ENCODE measurements around the gene ASPSCR1.
A peak's percentile ranks its signal among the peaks of the same experiment; 100 is the strongest.
"Not testable (repeated sequence)": the region's sequence is repeated elsewhere in the genome, so short reads cannot be mapped to it uniquely, and the experiment has no call there.

The ASPSCR1 gene

GRCh38 chr17:81961521-81962498 is 15.6 kb upstream of the ASPSCR1 start:
- DNase-seq, result no peak

- DNase-seq, result no peak
Measured at GRCh38 chr17:81962499-81963441, 14.7 kb upstream of the ASPSCR1 start.

GRCh38 chr17:81964081-81964849 is 13.2 kb upstream of the ASPSCR1 start:
- DNase-seq, result no peak

GRCh38 chr17:81966343-81967243 is 10.8 kb upstream of the ASPSCR1 start:
- peak; percentile 13 for DNase-seq

DNA sequence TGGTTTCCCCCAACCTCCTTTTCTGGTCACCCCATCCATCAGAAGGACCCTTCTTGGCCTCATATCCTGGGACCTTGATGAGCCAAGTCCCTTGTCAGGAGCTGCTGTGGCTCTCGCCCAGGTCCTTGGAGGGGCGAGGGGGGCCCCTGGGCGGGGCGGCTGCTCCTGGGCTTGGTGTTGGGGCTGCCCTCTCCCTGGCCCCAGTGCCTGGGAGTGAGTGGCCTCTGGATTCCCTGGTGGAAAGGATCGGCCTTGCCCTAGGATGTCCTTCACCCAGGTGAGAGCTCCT is 10.2 kb upstream of the ASPSCR1 start:
- no peak for DNase-seq

GRCh38 chr17:81967533-81968395 is 9.7 kb upstream of the ASPSCR1 start:
- DNase-seq, result peak; percentile 93

- no peak for DNase-seq
Measured at GRCh38 chr17:81968396-81968745, 9.1 kb upstream of the ASPSCR1 start.

- DNase-seq, result no peak
Measured at GRCh38 chr17:81968850-81969812, 8.3 kb upstream of the ASPSCR1 start.

DNA sequence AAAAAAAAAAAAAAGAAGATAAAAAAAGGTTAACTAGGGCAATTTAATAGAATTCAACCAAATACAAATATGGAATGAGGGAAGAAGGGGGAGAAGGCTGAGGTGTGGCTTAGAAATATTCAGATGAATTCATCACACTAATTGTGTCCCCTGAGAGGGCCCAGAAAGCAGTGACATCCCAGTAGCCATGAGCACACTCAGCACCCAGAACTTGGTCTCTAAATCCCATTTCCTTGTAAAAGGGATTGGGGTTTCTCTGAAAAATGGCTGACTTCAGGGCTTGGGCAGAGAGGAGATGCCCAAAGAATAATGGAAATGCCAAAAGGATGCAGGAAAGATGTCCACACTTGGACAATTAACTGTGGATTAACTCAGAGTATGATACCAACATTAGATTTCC is 4.0 kb upstream of the ASPSCR1 start:
- DNase-seq, result no peak

DNA sequence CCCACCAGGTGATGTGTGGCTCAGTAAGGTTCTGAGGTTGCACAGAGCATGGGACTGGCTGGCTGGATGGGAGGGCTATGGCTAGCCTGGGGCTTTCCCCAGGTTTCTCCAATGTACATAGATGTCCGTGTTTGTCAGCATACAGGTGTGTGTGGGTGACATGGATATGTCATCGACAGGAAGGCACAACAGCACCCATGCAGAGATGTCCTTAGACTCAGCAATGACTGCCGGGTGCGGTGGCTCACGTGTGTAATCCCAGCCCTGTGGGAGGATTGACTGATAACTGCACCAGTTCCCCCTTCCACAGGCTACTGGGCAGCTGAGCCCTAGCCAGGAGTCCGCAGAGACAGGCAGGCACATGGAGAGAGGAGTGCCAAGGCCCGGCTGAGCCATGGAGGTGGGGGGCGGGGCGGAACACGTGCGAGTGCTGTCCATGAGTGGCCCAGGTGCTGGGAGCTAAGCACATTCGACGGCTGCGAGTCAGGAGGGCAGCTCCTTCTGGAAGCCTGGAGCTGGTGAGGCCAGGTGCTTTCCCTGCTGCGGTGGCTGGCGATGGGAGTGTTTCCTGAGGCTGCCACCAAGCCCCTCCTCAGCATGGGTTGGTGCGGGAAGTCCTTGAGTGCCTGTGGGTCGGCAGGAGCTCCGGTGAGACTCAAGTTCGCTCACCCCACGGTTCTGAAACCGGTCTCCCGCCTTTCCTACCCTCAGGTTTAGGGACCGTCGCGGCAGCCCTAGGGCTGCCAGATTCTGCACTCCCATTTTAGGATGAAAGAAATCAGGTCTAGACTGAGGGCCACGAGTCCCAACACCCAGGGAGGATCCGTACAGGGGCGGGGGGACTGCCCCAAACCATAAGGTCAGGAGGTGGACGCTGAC is 858 bp upstream of the ASPSCR1 start:
- peak; percentile 43 for DNase-seq

- no peak for DNase-seq
Measured at GRCh38 chr17:81978524-81979298, 1.3 kb downstream of the ASPSCR1 start.

- no peak for DNase-seq
Measured at GRCh38 chr17:81980122-81980521, 2.7 kb downstream of the ASPSCR1 start.

DNA sequence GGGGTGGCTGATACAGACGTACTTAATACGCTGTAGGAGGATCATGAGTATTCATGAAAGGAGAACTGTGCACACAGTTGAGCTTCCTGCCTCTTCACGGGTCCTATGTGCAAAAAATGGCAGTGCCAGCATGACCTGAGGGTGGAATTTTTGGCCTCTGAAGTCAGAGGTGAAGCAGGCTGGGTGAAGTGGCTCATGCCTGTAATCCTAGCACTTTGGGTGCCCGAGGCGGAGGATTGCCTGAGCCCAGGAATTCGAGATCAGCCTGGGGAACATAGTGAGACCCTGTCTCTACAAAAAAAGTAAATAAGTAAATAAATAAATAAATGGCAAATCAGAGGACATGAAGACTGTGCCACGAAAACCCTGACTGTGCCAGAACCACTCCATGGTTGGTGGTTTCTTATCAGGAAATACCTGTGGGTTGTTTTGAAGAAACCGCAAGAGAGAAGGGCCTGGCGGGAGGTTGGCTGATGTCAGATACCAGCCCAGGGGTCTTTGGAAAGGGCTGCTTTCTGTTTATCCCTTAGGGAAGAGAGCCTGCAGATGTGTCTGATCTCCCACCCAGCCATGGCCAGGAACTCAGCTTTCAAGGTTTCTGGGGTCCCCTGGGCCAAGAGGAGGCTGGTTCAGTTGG is 3.4 kb downstream of the ASPSCR1 start:
- peak; percentile 23 for DNase-seq

DNA sequence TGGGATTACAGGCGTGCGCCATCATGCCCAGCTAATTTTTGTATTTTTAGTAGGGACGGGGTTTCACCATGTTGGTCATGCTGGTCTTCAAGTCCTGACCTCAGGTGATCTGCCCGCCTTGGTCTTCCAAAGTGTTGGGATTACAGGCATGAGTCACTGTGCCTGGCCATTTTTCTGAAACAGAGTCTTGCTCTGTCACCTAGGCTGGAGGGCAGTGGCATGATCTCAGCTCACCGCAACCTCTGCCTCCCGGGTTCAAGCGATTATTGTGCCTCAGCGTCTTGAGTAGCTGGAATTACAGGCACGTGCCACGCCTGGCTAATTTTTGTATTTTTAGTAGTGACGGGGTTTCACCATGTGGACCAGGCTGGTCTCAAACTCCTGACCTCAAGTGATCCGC is 4.1 kb downstream of the ASPSCR1 start:
- not testable (repeated sequence) for DNase-seq

DNA sequence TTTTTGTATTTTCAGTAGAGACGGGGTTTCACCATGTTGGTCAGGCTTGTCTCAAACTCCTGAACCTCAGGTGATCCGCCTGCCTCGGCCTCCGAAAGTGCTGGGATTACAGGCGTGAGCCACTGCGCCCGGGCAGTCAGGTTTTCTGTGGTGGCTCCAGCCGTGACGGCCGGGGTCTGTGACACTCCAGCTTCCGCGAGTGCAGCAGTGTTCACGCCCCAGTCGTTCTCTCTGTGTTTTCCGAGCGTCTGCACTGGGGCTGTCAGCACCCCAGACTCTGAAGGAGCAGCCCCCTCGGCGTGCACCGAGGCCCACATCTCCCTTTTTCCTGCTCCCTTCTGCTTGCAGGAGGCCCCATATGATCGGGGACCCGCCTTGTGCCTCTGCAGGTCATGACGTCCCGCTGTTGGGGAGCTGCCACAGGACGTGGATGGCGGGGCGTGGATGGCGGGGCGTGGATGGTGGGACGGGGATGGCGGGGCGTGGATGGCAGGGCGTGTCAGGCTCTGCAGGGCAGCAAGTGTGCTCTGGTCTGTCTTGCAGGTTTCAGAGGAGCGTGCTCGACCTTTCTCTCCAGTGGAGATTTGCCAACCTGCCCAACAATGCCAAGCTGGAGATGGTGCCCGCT is 5.7 kb downstream of the ASPSCR1 start:
- DNase-seq, result no peak

DNA sequence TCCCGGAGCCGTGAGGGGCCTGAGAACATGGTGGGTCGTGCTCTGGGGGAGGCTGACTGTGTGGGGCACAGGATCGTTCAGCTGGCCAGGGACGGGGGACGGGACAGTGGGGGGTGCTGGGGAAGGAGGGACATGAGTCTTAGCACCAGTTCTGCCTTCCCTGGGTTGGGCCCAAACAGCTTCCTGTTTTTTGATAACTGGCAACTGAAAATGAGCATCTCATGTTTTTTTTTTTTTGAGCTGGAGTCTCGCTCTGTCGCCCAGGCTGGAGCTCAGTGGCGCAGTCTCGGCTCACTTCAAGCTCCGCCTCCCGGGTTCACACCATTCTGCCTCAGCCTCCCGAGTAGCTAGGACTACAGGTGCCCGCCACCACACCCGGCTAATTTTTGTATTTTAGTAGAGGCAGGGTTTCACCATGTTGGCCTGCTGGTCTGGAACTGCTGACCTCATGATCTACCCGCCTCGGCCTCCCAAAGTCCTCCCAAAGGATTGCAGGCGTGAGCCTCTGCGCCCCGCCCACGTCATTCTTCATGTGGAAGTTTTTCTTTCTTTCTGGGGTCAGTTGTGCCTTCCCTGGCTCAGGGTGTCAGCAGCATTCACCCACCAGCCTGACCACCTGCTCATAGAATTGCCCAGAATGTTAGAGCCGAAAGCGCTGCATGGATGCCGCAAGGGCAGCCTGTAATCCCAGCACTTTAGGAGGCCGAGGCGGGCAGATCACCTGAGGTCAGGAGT is 6.4 kb downstream of the ASPSCR1 start:
- DNase-seq, result no peak
